Stimulated activated naive CD8-positive, alpha-beta T cell treated with anti-CD3 and anti-CD28 coated beads, Interleukin-15, amount 100 ng/mL, for 72 hours (primary cell): Measurements from ENCODE around the gene LAMB1.

Source experiments
- ATAC-seq: fragments of 150-1000 bp; cut with Tn5 transposase; 2 replicates; pipeline ENCODE4 v1.10.0; 2021; ENCODE audit warnings: mild to moderate bottlenecking, moderate library complexity
- DNase-seq, 2 donors: peaks; one replicate each; pipeline ENCODE4 v3.0.0; 2021 to 2022
- H3K27ac Mint-ChIP-seq, 2 donors: one replicate each; pipeline ENCODE4 v1.8.0; 2022; ENCODE audit warnings: mild to moderate bottlenecking in 2 of 2, mixed read lengths in 2 of 2, moderate library complexity in 2 of 2
- H3K27me3 Mint-ChIP-seq: one replicate; pipeline ENCODE4 v1.8.0; 2022; ENCODE audit warnings: mixed read lengths
- H3K4me1 Mint-ChIP-seq: one replicate; pipeline ENCODE4 v1.8.0; 2022; ENCODE audit warnings: mild to moderate bottlenecking, mixed read lengths
- H3K4me3 Mint-ChIP-seq, 2 donors: one replicate each; pipeline ENCODE4 v1.8.0; 2022; ENCODE audit warnings: mild to moderate bottlenecking in 2 of 2, mixed read lengths in 2 of 2, moderate library complexity in 1 of 2
- H3K9me3 Mint-ChIP-seq, 2 donors: one replicate each; pipeline ENCODE4 v1.8.0; 2022; ENCODE audit warnings: mixed read lengths in 2 of 2

The LAMB1 gene

DNA sequence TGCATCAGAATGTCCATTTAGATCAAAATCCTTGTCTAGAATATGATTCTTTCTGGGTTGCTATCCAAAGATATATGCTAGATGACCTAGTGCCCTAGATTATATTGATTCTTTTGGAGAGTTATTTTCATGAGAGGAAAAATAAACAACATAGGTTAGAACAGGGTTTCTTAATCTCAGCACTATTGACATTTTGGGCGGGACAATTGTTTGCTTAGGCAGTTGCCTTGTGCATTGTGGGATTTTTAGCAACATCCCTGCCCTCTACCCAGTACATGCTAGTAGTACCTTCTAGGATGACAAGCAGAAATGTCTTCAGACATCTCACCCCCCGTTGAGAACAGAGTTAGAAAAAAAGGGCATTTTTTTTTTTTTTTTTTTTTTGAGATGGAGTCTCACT is 25.1 kb upstream of the LAMB1 start:
- Mint-ChIP-seq H3K27me3 (peaks cover 29% of the 10 kb centered on the region), H3K9me3 (no peaks in the 10 kb centered on the region), H3K4me3 (no peak overlapping the region), H3K4me1 (no peaks in the 10 kb centered on the region), H3K27ac (no peak overlapping the region)
- ATAC-seq, result no peak
- no peak for DNase-seq

GRCh38 chr7:108027239-108027638 is 24.3 kb upstream of the LAMB1 start:
- Mint-ChIP-seq H3K27me3 (peaks cover 29% of the 10 kb centered on the region), H3K4me3 (no peak overlapping the region), H3K9me3 (no peaks in the 10 kb centered on the region), H3K27ac (no peak overlapping the region), H3K4me1 (no peaks in the 10 kb centered on the region)
- DNase-seq (no peak), ATAC-seq (no peak)

GRCh38 chr7:108026647-108027046 is 23.7 kb upstream of the LAMB1 start:
- Mint-ChIP-seq H3K4me1 (no peaks in the 10 kb centered on the region), H3K27ac (no peak overlapping the region), H3K27me3 (peaks cover 29% of the 10 kb centered on the region), H3K4me3 (no peak overlapping the region), H3K9me3 (no peaks in the 10 kb centered on the region)
- DNase-seq, result no peak
- ATAC-seq, result no peak

DNA sequence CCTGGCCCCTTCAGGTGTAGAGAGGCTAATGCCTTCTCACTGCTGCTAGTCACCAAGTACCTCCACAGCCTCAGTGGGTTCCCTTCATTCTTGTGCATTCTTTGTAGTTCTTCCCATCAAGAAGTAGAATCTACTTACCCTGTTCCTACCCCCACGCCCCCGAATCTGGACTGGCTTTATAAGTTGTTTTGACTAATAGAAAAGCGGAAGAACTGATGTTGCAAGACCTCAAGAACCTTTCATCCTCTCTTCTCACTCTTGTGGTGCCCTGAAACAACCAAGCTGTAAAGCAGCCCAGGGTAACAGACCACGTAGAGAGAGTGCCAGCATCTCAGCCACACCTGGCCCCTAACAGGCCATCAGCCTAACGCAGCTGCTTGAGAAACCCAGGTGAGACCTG is 23.2 kb upstream of the LAMB1 start:
- no peak for ATAC-seq
- no peaks in the 10 kb centered on the region for H3K4me1 Mint-ChIP-seq

DNA sequence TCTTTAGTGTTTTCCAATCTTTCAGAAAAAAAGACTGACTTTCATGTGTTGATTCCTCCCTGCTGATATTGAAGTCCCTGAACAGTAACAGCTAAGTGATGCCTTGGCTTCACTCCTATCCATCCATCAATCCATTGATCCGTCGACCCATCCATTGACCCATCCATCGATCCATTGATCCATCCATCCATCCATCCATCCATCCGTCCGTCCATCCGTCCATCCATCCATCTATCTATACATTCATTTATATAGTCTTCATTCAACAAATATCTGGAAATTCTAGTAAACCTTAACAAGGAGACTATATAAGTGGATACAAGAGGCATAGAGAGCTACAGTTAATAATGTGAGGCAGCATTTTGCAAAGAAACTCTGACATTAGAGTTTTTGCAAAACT is 21.6 kb upstream of the LAMB1 start:
- ATAC-seq (no peak), DNase-seq (no peak)
- no peak overlapping the region for H3K4me3 Mint-ChIP-seq
- no peaks in the 10 kb centered on the region for H3K9me3 Mint-ChIP-seq
- peaks cover 38% of the 10 kb centered on the region for H3K27me3 Mint-ChIP-seq
- H3K27ac Mint-ChIP-seq, result no peak overlapping the region
- H3K4me1 Mint-ChIP-seq, result no peaks in the 10 kb centered on the region

More for the DNA sequence above, 23.2 kb upstream of the LAMB1 start:
- Mint-ChIP-seq H3K27ac (peak overlapping the region in 1 of 2 donors; percentile 54), H3K9me3 (no peaks in the 10 kb centered on the region), H3K27me3 (peaks cover 33% of the 10 kb centered on the region), H3K4me3 (no peak overlapping the region)
- DNase-seq, result no peak

DNA sequence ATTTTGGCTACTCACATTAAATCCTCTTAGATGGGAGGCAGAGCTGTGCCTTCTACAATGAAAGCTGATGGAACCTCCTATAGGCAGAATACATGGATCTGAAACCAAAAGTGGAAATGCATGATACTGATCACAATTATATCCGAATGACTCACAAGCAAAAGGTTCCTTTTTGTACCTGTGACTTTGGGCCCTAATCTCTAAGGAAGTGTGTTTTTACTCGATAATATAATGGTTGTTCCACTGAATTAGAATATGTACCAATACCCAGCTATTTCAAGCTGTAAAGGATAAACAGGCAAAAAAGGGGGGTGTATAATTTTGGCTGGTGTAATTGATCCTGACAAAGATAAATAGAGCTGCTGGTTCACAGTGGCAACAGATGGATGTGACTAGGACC is 17.6 kb upstream of the LAMB1 start:
- Mint-ChIP-seq H3K9me3 (no peaks in the 10 kb centered on the region), H3K4me1 (no peaks in the 10 kb centered on the region), H3K4me3 (no peak overlapping the region), H3K27ac (peak overlapping the region in 1 of 2 donors; percentile 66), H3K27me3 (peaks cover 44% of the 10 kb centered on the region)
- ATAC-seq (no peak), DNase-seq (no peak)

DNA sequence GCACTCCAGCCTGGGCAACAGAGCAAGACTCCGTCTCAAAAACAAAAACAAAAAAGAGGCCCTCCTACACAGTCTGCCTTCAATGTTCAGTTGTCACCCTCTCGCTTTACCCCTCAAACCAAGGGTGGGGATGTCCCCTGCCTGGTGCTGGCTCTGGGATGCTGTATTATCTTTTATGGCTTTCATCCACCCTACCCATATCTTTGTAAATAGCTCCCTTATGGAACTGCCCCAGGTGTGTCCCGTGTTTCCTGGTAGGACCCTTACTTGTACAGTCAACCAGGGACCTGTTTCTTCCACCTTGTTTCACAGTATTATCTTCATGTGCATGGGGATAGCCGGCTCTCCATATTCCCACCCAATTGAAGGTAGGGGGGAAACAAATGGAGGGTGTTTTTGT is 15.7 kb upstream of the LAMB1 start:
- Mint-ChIP-seq H3K27ac (no peak overlapping the region), H3K4me3 (no peak overlapping the region), H3K4me1 (no peaks in the 10 kb centered on the region), H3K27me3 (peaks cover 29% of the 10 kb centered on the region), H3K9me3 (no peaks in the 10 kb centered on the region)
- ATAC-seq (no peak), DNase-seq (no peak)

DNA sequence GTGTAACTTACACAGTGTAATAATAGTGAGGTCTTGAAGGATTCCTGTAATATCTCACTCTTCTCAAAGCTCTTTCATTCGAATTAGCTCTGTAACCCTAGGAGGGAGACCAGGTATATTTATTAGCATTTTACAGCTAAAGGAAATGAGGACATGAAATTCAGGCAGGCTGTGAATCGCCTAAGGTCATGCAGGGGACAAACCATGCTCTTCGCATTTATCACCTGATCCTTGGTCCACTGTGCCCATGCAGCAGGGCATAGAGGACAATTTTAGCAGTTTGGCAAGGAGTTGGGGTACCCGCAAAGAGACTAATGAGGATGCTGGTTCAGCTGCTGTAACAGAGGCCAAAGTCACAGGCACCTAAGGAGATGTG is 14.8 kb upstream of the LAMB1 start:
- DNase-seq (no peak), ATAC-seq (no peak)
- no peaks in the 10 kb centered on the region for H3K9me3 Mint-ChIP-seq
- no peaks in the 10 kb centered on the region for H3K4me1 Mint-ChIP-seq
- no peak overlapping the region for H3K27ac Mint-ChIP-seq
- peaks cover 29% of the 10 kb centered on the region for H3K27me3 Mint-ChIP-seq
- no peak overlapping the region for H3K4me3 Mint-ChIP-seq

- no peak overlapping the region for H3K4me3 Mint-ChIP-seq
- peak overlapping the region in 1 of 2 donors; percentile 1 for H3K27ac Mint-ChIP-seq
- H3K4me1 Mint-ChIP-seq, result no peaks in the 10 kb centered on the region
- ATAC-seq (peak; percentile 76), DNase-seq (no peak)
- H3K27me3 Mint-ChIP-seq, result peaks cover 29% of the 10 kb centered on the region
- H3K9me3 Mint-ChIP-seq, result no peaks in the 10 kb centered on the region
Observed at GRCh38 chr7:108016841-108017775, 14.1 kb upstream of the LAMB1 start.

DNA sequence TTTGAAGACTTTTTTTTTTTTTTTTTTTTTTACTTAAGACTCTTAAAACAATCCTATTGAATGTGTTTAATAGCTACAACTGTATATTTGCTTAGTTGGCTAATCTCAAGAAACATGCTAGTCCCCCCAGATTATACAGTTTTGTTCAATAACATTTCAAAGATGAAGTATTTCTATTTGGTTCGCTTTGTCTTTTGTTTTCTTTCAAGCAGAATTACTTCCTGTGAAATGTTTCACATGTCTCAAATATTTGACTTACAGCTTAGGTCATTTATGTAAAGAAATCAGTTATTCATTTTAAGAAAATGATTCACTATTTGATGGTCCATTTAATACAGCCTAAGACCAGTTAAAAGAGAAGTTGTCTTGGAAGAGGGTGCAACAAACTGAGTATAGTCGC is 12.8 kb upstream of the LAMB1 start:
- peaks cover 22% of the 10 kb centered on the region for H3K27me3 Mint-ChIP-seq
- no peak for ATAC-seq
- H3K4me3 Mint-ChIP-seq, result no peak overlapping the region
- no peaks in the 10 kb centered on the region for H3K4me1 Mint-ChIP-seq
- no peaks in the 10 kb centered on the region for H3K9me3 Mint-ChIP-seq
- no peak for DNase-seq
- no peak overlapping the region for H3K27ac Mint-ChIP-seq

DNA sequence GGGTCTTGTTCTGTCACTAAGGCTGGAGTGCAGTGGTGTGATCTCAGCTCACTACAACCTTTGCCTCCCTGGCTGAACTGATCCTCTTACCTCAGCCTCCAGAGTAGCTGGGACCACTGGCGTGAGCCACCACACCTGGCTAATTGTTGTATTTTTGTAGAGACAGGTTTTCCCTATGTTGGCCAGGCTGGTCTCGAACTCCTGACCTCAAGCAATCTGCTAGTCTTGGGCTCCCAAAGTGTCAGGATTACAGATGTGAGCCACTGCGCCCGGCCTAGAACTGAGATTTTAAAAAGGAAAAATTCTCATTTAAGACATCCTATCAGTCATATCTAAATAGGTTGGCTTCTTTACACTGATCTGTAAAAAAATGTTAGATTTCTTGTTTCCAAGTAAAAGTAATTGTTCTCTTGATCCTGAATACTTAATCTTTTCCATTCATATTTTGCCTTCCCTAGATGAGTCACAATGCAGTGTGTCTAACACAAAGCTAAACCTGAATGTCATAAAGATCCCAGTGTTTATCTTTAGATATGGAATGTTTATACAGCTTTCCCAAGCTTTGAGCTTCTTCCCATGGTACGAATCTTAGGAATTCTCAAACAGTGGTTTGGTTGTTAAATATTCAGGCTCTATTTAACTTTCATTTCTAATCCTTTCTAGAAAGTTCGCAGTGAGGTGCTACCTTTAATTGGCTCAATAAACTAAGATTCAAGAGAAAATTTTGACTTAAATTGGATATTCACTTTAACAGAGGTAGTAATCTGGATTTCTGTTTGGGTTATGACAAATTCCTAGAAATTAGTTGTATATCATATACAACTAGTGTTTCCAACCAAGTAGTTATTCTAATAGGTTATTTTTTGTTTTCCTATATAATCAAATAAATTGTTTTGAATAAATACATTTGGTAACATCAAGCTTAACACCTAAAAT is 12.1 kb upstream of the LAMB1 start:
- H3K27ac Mint-ChIP-seq, result no peak overlapping the region
- no peaks in the 10 kb centered on the region for H3K4me1 Mint-ChIP-seq
- no peaks in the 10 kb centered on the region for H3K9me3 Mint-ChIP-seq
- no peak overlapping the region for H3K4me3 Mint-ChIP-seq
- DNase-seq (no peak), ATAC-seq (no peak)
- H3K27me3 Mint-ChIP-seq, result peaks cover 21% of the 10 kb centered on the region

DNA sequence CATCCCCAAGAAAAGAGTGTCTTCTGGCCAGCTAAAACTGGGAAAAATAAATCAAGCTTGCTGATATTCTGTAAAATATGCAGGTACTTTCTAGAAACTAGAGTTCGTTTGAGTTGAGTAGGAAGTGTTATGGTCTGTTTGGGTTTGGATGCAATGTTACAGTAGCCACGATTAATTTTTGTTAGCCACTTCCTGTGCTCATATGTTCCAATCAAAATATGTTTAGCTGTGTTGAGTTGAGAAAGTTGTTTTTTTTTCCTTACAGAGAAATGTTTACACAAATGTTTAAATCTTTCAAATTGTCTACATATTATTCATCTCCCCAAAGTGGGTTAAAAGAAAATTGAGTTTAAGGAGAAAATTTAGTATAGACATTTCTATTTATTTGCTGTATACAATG is 11.3 kb upstream of the LAMB1 start:
- Mint-ChIP-seq H3K4me1 (no peaks in the 10 kb centered on the region), H3K9me3 (no peaks in the 10 kb centered on the region), H3K27ac (no peak overlapping the region), H3K27me3 (peaks cover 16% of the 10 kb centered on the region), H3K4me3 (no peak overlapping the region)
- DNase-seq (no peak), ATAC-seq (no peak)

DNA sequence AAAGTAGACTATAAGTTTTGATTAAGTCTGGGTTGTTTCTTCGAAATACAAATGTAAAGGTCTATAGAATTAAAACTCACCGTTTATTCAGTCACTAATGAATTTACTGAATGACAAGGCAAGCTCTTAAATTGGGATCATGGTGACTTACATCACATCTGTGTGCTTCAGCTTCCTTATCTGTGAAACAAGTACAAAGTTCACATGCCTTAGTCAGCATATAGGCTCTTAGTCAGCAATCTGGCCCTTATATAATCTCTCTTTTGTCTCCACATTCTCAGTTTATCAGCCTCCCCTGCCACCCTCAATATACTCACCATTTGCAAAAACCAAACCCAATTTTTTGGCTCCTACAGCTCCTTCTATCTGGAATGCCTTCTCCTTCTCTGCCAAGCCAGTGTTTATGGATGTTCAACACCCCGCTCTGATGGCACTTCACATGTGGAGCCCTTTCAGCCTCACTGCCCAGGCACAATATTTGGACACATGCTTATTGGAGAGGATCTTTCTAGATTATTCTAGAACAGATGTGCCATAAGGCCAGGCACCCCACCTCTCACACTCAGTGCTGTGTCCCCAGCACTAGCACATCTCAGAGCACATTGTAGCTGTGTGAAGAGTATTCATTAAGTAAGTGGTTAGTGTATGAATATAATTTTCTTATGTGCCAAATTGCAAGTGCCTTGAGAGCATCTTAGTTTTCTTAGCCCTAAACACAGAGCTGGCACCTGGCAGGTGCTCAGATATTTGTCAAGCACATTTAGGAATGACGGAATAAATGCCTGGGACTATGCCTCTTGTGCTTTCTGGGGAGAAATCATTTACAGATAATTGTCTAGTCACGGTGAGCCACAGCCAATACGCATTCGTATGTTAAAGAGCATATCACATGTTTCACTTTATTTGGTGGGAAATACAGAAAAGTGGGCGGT is 9.8 kb upstream of the LAMB1 start:
- Mint-ChIP-seq H3K27ac (no peak overlapping the region), H3K9me3 (no peaks in the 10 kb centered on the region), H3K4me1 (no peaks in the 10 kb centered on the region), H3K4me3 (no peak overlapping the region), H3K27me3 (peaks cover 5% of the 10 kb centered on the region)
- no peak for DNase-seq
- no peak for ATAC-seq

GRCh38 chr7:108010377-108010776 is 7.4 kb upstream of the LAMB1 start:
- H3K27me3 Mint-ChIP-seq, result peaks cover 22% of the 10 kb centered on the region
- ATAC-seq (no peak), DNase-seq (no peak)
- no peak overlapping the region for H3K4me3 Mint-ChIP-seq
- H3K27ac Mint-ChIP-seq, result no peak overlapping the region
- no peaks in the 10 kb centered on the region for H3K4me1 Mint-ChIP-seq
- H3K9me3 Mint-ChIP-seq, result no peaks in the 10 kb centered on the region

- no peak for ATAC-seq
- Mint-ChIP-seq H3K4me1 (no peaks in the 10 kb centered on the region), H3K27me3 (peaks cover 27% of the 10 kb centered on the region), H3K9me3 (no peaks in the 10 kb centered on the region), H3K27ac (no peak overlapping the region), H3K4me3 (no peak overlapping the region)
- no peak for DNase-seq
Observed at GRCh38 chr7:108009873-108010272, 6.9 kb upstream of the LAMB1 start.
